ENCODE results near the gene LST1.
A peak's percentile ranks its signal among the peaks of the same experiment; 100 is the strongest.

LST1 gene

GRCh38 chr6:31631209-31631608, 45.1 kb downstream of the LST1 start:
- peak overlapping the region; percentile 46; the same call in 1 of the 2 replicates for H3K27ac ChIP-seq
- TF ChIP-seq CTCF (conservative IDR thresholded peaks at IDR 0.05; ENCODE audit: low read depth): no peak
- POLR2A ChIA-PET (ENCODE audit: low non-redundant PET): no interaction called here
- CTCF ChIA-PET: no interaction called here
- DNase-seq (ENCODE audit: low spot score): no peak

- CTCF ChIA-PET: no interaction called here
- no peak for TF ChIP-seq CTCF (conservative IDR thresholded peaks at IDR 0.05; ENCODE audit: low read depth)
- H3K27ac ChIP-seq: peak overlapping the region; percentile 46
- DNase-seq (ENCODE audit: low spot score): no peak
- POLR2A ChIA-PET (ENCODE audit: low non-redundant PET): no interaction called here
Observed at GRCh38 chr6:31631681-31632278, 45.7 kb downstream of the LST1 start.

GRCh38 chr6:31632279-31632946, 46.3 kb downstream of the LST1 start:
- CTCF ChIA-PET: no interaction called here
- H3K27ac ChIP-seq: peak overlapping the region; percentile 46
- TF ChIP-seq CTCF (conservative IDR thresholded peaks at IDR 0.05; ENCODE audit: low read depth): no peak
- DNase-seq (ENCODE audit: low spot score): no peak
- POLR2A ChIA-PET (ENCODE audit: low non-redundant PET): no interaction called here

GRCh38 chr6:31633447-31633846, 47.4 kb downstream of the LST1 start:
- no peak for TF ChIP-seq CTCF (conservative IDR thresholded peaks at IDR 0.05; ENCODE audit: low read depth)
- peak overlapping the region; percentile 46 for H3K27ac ChIP-seq
- POLR2A ChIA-PET (ENCODE audit: low non-redundant PET): no interaction called here
- CTCF ChIA-PET: no interaction called here
- no peak for DNase-seq (ENCODE audit: low spot score)

GRCh38 chr6:31634131-31634530, 48.1 kb downstream of the LST1 start:
- DNase-seq (ENCODE audit: low spot score): no peak
- H3K27ac ChIP-seq: peak overlapping the region; percentile 49
- ChIA-PET POLR2A (ENCODE audit: low non-redundant PET) (interaction anchor here (0.6 kb wide), 1 partner anchor 19 kb away, joined by 3 read pairs; no protein-coding TSS in a partner anchor), CTCF (no interaction called here)
- TF ChIP-seq CTCF (conservative IDR thresholded peaks at IDR 0.05; ENCODE audit: low read depth): no peak

GRCh38 chr6:31634969-31635575, 49.0 kb downstream of the LST1 start:
- H3K27ac ChIP-seq: peak overlapping the region; percentile 49
- DNase-seq (ENCODE audit: low spot score): no peak
- CTCF ChIA-PET: interaction anchor here (1.1 kb wide), 1 partner anchor 13 kb away, joined by 5 read pairs; no protein-coding TSS in a partner anchor
- no peak for TF ChIP-seq CTCF (conservative IDR thresholded peaks at IDR 0.05; ENCODE audit: low read depth)
- POLR2A ChIA-PET (ENCODE audit: low non-redundant PET): interaction anchor here (1.0 kb wide), 1 partner anchor 17 kb away, joined by 3 read pairs; no protein-coding TSS in a partner anchor
